MV-4-11 (cell line): ENCODE data around the gene STK10.

Experiments used
- DNase-seq: peaks from one replicate; lab custom pipeline; 2025; lab: John Stamatoyannopoulos, UW

STK10 gene

GRCh38 chr5:172089298-172090117 lies 98.5 kb downstream of the STK10 start:
- no peak for DNase-seq

- no peak for DNase-seq
Measured at GRCh38 chr5:172088801-172089200, 99.2 kb downstream of the STK10 start.

- no peak for DNase-seq
Measured at GRCh38 chr5:172086194-172086975, 101.6 kb downstream of the STK10 start.

GRCh38 chr5:172085738-172086137 lies 102.3 kb downstream of the STK10 start:
- no peak for DNase-seq

- DNase-seq: no peak
Measured at GRCh38 chr5:172082180-172082579, 105.8 kb downstream of the STK10 start.

GRCh38 chr5:172079876-172080275 lies 108.1 kb downstream of the STK10 start:
- DNase-seq: peak; percentile 29

GRCh38 chr5:172078726-172079345 lies 109.2 kb downstream of the STK10 start:
- peak; percentile 76 for DNase-seq

GRCh38 chr5:172077664-172078425 lies 110.2 kb downstream of the STK10 start:
- no peak for DNase-seq

- peak; percentile 6 for DNase-seq
Measured at GRCh38 chr5:172076761-172077244, 111.2 kb downstream of the STK10 start.

GRCh38 chr5:172075656-172076055 lies 112.4 kb downstream of the STK10 start:
- no peak for DNase-seq

- no peak for DNase-seq
Measured at GRCh38 chr5:172074896-172075295, 113.1 kb downstream of the STK10 start.

GRCh38 chr5:172071309-172071875 lies 116.6 kb downstream of the STK10 start:
- DNase-seq: no peak

GRCh38 chr5:172065431-172066065 lies 122.5 kb downstream of the STK10 start:
- DNase-seq: no peak

- no peak for DNase-seq
Measured at GRCh38 chr5:172064766-172065165, 123.3 kb downstream of the STK10 start.

- DNase-seq: no peak
Measured at GRCh38 chr5:172064358-172064757, 123.7 kb downstream of the STK10 start.

GRCh38 chr5:172063463-172064235 lies 124.4 kb downstream of the STK10 start:
- DNase-seq: no peak

GRCh38 chr5:172059661-172060100 lies 128.3 kb downstream of the STK10 start:
- DNase-seq: no peak

- no peak for DNase-seq
Measured at GRCh38 chr5:172058088-172058487, 129.9 kb downstream of the STK10 start.

- no peak for DNase-seq
Measured at GRCh38 chr5:172055996-172056395, 132.0 kb downstream of the STK10 start.

- DNase-seq: no peak
Measured at GRCh38 chr5:172055421-172055820, 132.6 kb downstream of the STK10 start.
